Neural progenitor cell (in vitro differentiated cells): ENCODE measurements around the gene ANKMY1.

ENCODE experiments used
- EZH2phosphoT487 ChIP-seq: fragments of 200-600 bp; sonication (generic); IDR thresholded peaks from 2 replicates; pipeline ENCODE4 v1.6.1; 2017; ENCODE audit warnings: antibody characterized with exemption
- TF ChIP-seq, protein P1 (sequence below): fragments of 200-600 bp; sonication (generic); IDR thresholded peaks from 2 replicates; pipeline ENCODE4 v1.5.1; 2017; ENCODE audit warnings: antibody characterized with exemption, mild to moderate bottlenecking

DNA sequence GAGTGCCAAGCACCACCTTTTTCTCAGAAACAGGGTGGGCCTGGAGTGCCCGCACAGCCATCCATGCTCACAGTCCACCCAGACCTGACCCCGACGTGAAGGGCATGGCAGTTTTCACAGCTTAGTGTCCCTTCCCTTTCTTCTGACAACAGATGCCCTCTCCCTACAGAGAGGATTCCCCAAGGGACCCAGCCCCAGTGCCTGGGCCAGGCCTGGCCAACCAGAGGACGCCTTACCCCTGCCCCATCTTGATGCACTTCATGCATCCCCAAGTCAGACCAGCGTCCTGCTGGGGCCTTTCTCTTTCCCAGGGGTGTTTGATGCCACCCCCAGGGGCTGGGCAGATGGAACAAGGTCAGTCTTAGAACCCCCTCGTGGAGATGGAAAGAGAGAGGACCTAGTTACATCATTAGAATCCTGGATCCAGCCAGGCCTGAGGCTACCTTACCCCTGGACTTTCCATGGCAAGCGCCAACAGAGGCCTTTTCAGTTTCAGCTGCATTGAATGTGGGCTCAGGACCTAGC lies 3.8 kb downstream of the ANKMY1 start:
- TF ChIP-seq, protein P1, sequence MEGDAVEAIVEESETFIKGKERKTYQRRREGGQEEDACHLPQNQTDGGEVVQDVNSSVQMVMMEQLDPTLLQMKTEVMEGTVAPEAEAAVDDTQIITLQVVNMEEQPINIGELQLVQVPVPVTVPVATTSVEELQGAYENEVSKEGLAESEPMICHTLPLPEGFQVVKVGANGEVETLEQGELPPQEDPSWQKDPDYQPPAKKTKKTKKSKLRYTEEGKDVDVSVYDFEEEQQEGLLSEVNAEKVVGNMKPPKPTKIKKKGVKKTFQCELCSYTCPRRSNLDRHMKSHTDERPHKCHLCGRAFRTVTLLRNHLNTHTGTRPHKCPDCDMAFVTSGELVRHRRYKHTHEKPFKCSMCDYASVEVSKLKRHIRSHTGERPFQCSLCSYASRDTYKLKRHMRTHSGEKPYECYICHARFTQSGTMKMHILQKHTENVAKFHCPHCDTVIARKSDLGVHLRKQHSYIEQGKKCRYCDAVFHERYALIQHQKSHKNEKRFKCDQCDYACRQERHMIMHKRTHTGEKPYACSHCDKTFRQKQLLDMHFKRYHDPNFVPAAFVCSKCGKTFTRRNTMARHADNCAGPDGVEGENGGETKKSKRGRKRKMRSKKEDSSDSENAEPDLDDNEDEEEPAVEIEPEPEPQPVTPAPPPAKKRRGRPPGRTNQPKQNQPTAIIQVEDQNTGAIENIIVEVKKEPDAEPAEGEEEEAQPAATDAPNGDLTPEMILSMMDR = no peak
- TF ChIP-seq EZH2phosphoT487 = no peak
